RPMI8226 (cell line): ENCODE measurements around the gene HES2.
"Not testable (repeated sequence)": the region's sequence is repeated elsewhere in the genome, so short reads cannot be mapped to it uniquely, and the experiment has no call there.

ENCODE experiments used
- DNase-seq: peaks from one replicate; pipeline ENCODE4 v3.0.0-alpha.2; 2015

Gene HES2

DNA sequence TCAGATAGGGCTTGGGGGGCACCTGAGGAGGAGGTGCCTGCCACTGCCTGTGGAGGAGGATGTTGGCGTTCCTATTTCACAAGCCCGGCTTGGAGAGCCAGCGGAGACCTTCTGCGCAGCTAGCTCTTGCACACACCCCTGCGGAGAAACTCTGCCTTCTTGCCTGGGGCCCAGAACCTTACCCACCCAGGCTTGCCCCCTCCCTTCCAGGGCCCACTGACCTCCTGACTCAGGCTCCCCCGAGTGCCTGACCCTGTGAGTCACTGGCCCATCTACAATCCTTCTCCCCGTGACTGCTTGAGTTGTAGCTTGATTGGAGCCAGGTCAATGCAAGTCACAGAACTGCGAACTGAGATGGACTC is 3.4 kb downstream of the HES2 start:
- DNase-seq: no peak

DNA sequence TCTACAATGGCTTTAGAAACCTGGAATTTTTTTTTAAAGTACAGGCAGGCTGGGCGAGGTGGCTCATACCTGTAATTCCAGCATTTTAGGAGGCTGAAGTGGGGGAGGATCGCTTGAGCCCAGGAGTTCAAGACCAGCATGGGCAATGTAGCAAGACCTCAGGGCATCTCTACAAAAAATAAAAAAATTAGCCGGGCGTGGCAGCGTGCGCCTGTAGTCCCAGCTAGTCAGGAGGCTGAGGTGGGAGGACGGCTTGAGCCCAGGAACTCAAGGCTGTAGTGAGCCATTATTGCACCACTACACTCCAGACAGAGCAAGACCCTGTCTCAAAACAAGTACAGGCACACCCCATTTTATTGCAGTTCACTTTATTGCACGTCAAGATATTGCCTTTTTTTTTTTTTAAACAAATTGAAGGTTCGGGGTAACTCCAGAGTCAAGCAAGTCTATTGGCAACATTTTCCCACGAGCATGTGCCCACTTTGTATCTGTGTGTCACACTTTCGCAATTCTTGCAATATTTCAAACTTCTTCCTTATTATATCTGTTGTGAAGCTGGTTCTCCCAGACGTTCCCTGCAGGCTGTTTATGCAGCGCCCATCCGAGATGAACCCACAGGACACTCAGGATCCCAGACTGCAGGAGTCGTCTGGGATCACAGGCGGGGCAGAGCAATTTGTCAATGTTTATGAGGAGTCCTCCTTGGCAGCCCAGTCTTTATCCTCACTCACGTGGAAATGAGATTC is 4.7 kb downstream of the HES2 start:
- DNase-seq: no peak

DNA sequence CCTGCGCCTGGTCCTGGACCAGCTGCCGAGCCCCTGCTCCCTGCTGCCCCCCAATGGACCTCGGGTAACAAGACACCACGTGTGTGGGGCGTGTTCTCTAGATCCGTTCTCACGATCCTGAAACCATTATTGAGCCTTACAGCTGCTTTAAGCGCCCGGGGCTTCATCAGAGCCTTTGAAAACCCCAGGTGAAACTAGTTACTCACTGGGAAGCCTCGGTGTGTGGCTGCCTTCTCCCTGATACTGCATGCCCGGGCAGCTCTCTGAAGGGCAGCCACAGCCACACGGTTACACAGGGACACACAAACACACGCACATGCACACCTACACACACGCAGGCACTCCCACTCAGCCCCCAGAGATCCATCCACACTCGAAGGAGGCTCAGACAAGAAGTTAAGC is 5.3 kb downstream of the HES2 start:
- DNase-seq: peak; percentile 88

DNA sequence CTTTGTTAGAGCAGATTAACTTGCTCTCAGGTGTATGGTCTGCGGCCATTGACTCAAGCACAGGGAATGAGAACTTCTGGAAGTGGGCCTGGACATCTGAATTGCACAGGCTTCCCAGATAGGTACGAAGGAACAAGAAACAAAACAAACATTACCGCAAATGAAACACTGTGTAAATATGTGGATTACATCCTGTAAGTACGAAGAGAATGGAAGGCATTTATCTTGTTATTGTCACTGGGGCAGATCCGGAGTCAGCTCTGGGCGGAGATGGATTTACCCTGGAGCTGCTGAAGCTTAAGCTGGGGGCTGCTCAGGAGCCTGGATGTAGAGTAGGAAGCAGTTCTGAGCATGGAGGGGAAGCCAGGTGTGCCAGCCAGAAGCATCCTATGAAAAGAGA is 6.8 kb downstream of the HES2 start:
- DNase-seq: no peak

- no peak for DNase-seq
These were observed 9.3 kb downstream of the HES2 start for GRCh38 chr1:6410248-6410893.

GRCh38 chr1:6409733-6410132 is 10.0 kb downstream of the HES2 start:
- no peak for DNase-seq

- DNase-seq: peak; percentile 52
These were observed 10.7 kb downstream of the HES2 start for GRCh38 chr1:6409053-6409452.

DNA sequence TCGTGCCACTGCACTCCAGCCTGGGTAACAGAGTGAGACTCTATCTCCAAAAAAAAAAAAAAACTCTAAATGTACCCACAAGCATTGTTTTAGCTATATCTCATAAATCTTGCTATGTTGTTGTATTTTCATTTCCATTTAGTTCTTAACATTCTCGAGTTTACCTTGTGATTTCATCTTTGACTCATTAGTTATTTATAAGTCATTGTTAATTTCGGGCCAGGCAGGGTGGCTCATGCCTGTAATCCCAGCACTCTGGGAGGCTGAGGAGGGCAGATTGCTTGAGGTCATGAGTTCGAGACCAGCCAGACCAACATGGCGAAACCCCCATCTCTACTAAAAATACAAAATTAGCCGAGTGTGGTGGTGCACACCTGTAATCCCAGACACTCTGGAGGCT is 11.7 kb downstream of the HES2 start:
- DNase-seq: no peak

DNA sequence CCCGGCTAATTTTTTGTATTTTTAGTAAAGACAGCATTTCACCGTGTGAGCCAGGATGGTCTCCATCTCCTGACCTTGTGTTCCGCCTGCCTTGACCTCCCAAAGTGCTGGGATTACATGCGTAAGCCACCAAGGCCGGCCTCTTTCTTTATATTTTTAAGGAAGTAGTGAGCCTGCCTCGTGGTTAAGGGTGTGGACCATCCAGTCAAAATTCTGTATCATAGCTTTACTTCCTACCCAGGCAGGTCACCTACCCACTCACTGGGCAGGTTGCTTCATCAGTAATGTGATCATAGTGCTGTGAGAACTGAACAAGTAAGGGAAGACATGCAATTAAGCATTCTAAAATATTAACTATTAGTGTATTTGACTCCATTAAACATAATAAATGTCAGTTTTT is 18.0 kb downstream of the HES2 start:
- DNase-seq: no peak

- no peak for DNase-seq
These were observed 20.4 kb downstream of the HES2 start for GRCh38 chr1:6399294-6399693.

- no peak for DNase-seq
These were observed 21.8 kb downstream of the HES2 start for GRCh38 chr1:6397844-6398441.

DNA sequence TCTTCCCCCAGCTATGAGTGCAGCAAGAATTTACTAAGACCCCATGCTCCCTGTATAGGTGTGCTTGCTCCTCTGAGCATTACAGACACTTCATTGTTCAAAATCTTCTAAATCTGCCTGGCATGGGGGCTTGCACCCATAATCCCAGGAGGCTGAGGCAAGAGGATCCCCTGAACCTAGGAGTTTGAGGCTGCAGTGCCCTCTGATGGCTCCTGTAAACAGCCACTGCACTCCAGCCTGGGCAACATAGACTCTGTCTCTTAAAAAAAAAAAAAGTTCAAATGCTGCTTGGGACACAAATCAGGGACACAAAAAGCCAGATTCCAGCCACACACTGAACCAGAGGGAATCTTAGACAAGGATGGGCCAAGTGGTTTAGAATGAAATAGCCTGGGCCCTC is 22.7 kb downstream of the HES2 start:
- peak; percentile 44 for DNase-seq

- not testable (repeated sequence) for DNase-seq
These were observed 23.9 kb downstream of the HES2 start for GRCh38 chr1:6395781-6396244.

GRCh38 chr1:6395130-6395529 is 24.6 kb downstream of the HES2 start:
- DNase-seq: not testable (repeated sequence)

DNA sequence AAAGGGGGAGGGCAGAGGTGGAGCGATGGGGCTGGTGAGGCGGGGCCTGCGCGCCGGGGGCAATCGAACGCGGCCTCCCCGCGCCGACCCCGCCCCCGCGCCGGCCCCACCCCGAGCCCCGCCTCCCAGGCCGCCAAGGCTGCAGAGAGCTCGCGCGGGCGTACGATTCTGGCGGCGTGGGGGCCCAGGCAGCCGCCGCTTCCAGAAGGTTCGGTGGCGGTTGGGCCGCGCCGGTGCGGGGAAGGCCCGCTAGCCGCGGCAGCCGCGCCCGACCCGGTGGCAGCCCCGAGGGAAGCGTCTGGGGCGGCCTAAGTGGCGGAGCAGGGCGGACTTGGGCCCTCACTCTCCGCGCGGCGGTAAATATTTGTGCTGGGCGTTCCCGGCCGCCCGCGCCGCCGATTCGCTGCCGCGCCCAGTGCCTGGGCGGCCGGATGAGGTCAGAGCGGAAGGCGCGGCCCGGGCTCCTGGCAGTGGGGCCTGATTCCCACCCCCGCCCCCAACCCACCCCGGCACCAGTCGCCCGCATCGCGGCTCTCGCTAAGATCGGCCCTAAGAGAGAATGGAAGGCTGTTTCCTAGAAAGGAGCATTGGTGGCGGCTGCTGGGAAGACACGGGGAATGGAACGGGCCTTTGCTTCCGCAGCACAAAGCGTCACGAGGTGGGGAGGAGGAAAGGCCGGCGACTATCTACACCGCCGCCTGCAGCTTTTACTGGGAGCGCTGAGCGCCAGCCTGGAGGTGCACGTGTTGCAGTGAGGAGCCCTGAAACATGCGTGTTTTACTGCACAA is 26.1 kb downstream of the HES2 start, which contains the start of gene ACOT7:
Gene ACOT7, minus strand, starts transcription at position 368 of the 788 bp plus-strand sequence. CDS start 368 bp downstream, outside the sequence.
- peak; percentile 96 for DNase-seq

DNA sequence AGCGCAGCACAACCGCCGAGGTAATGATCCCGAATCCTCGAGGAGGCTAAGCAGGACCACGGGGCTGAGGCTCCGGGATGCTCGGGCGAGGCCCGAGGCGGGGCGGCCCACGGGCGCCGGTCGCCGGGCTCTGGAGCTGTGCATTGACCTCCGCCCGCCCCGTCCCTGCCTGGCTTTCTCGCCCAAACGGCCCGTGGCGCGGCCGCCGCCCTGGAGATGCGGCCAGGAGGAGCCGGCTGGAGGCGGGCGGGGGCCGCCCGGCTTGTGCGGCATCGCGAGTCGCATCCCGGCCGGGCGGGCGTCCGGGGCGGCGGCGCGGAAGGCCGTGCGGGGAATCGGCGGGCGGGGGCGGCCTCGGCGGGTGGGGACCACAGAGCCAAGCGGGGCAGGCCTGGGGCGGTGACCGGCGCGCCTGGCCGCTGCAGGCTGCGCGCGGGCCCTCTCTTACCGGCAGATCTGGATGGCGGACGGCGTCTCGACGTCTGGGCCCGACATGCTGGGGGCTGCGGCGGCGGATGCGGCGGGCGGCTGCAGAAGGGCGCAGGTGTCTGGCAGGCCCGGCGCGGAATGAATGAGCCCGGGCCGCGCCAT is 26.8 kb downstream of the HES2 start:
- DNase-seq: no peak

GRCh38 chr1:6391951-6392808 is 27.5 kb downstream of the HES2 start:
- peak; percentile 46 for DNase-seq

- no peak for DNase-seq
These were observed 29.7 kb downstream of the HES2 start for GRCh38 chr1:6389971-6390370.

GRCh38 chr1:6386371-6386949 is 33.3 kb downstream of the HES2 start:
- DNase-seq: no peak

GRCh38 chr1:6385488-6386191 is 34.1 kb downstream of the HES2 start:
- no peak for DNase-seq

GRCh38 chr1:6384962-6385361 is 34.8 kb downstream of the HES2 start:
- no peak for DNase-seq
